HCT116 (cell line): ENCODE measurements around the gene KDM4E. TPM values are rescaled to one million over a fixed set of nuclear protein-coding genes. Genes with fewer than 3 reads are reported as not detected.

Experiments used
- ATAC-seq: fragments of 200-7000 bp; cut with Tn5 transposase; 2 replicates; pipeline ENCODE4 v1.9.1; 2020; ENCODE audit warnings: mild to moderate bottlenecking, moderate library complexity
- BruUV-seq: library from RNA; stranded (reverse); fragments of 400-500 nt; replicated peaks from 2 replicates; lab custom pipeline; 2021; lab: Mats Ljungman, UMichigan
- CTCF ChIA-PET: fragments of 300-600 bp; sonication (Branson Sonifier 250); formaldehyde crosslinking; loops from one replicate; lab custom pipeline; 2021; ENCODE audit warnings: antibody characterized with exemption; lab: Charles Lee
- POLR2A ChIA-PET: fragments of 300-600, 350-600 bp; sonication (Branson Sonifier 250); formaldehyde crosslinking; loops from one replicate; lab custom pipeline; 2021; ENCODE audit warnings: antibody characterized with exemption; lab: Charles Lee
- RAD21 ChIA-PET, 2 experiments: fragments of 300-600 bp; sonication (Branson Sonifier 250); formaldehyde crosslinking; loops; one replicate each; lab custom pipeline; 2023; ENCODE audit warnings: low total read pairs in 2 of 2; ENCODE audit not compliant: uncharacterized antibody in 2 of 2, unreplicated experiment in 2 of 2, low non-redundant PET in 1 of 2; lab: Charles Lee
- DNase-seq: peaks from one replicate; pipeline ENCODE4 v3.0.0-alpha.2; 2010; ENCODE audit warnings: low read depth, low spot score
- H2AFZ ChIP-seq: fragments of 200-600 bp; shearing (Covaris generic), sonication (generic); 2 replicates; pipeline ENCODE4 v1.6.1; 2017; ENCODE audit warnings: low read depth, mixed run types, mixed read lengths, antibody characterized with exemption, low read length; ENCODE audit not compliant: poor library complexity, severe bottlenecking
- H3K27ac ChIP-seq: 2 replicates; pipeline ENCODE4 v1.5.1; 2012; ENCODE audit warnings: low read depth, low read length
- H3K27me3 ChIP-seq: fragments of 200-600 bp; sonication (generic); 2 replicates; pipeline ENCODE4 v1.6.1; 2016; ENCODE audit warnings: mixed run types, low read length, mixed read lengths; ENCODE audit not compliant: insufficient read depth
- H3K36me3 ChIP-seq, 2 experiments: fragments of 200-500 bp in 1 of 2; fragments of 200-600 bp in 1 of 2; sonication (Bioruptor generic) in 1 of 2; sonication (generic) in 1 of 2; 2 replicates each; pipeline versions ENCODE4 v1.5.1 to v1.6.1; 2014 to 2016; ENCODE audit warnings: low read length in 2 of 2, inconsistent platforms in 1 of 2, mixed read lengths in 1 of 2, mixed run types in 1 of 2; ENCODE audit not compliant: insufficient read depth in 2 of 2, control insufficient read depth in 1 of 2
- H3K4me1 ChIP-seq, 2 experiments: fragments of 200-600 bp in 1 of 2; sonication (generic) in 1 of 2; 2 replicates each; pipeline versions ENCODE4 v1.5.1 to v1.6.1; 2012 to 2017; ENCODE audit warnings: low read length in 2 of 2, inconsistent platforms in 1 of 2, mild to moderate bottlenecking in 1 of 2, mixed read lengths in 1 of 2, mixed run types in 1 of 2, moderate library complexity in 1 of 2; ENCODE audit not compliant: insufficient read depth in 2 of 2, control insufficient read depth in 1 of 2
- H3K4me2 ChIP-seq: fragments of 200-600 bp; sonication (generic); 2 replicates; pipeline ENCODE4 v1.6.1; 2017; ENCODE audit warnings: mixed run types, low read length, mixed read lengths
- H3K4me3 ChIP-seq, 2 experiments: fragments of 200-600 bp in 1 of 2; sonication (generic) in 1 of 2; replicated peaks in 1 of 2; 2 replicates each; pipeline ENCODE4 v1.5.1; 2011 to 2016; ENCODE audit warnings: low read length in 2 of 2, control low read depth in 1 of 2, low read depth in 1 of 2, mild to moderate bottlenecking in 1 of 2, mixed read lengths in 1 of 2, mixed run types in 1 of 2
- H3K79me2 ChIP-seq: fragments of 200-600 bp; sonication (generic); 2 replicates; pipeline ENCODE4 v1.6.1; 2017; ENCODE audit warnings: mild to moderate bottlenecking, mixed run types, low read length, moderate library complexity, mixed read lengths; ENCODE audit not compliant: insufficient read depth
- H3K9ac ChIP-seq: fragments of 200-600 bp; sonication (generic); 2 replicates; pipeline ENCODE4 v1.6.1; 2016; ENCODE audit warnings: low read length, mixed read lengths
- H3K9me2 ChIP-seq: fragments of 200-600 bp; sonication (generic), shearing (Covaris generic); 2 replicates; pipeline ENCODE4 v1.6.1; 2017; ENCODE audit warnings: mixed run types, mild to moderate bottlenecking, moderate library complexity; ENCODE audit not compliant: insufficient read depth
- H3K9me3 ChIP-seq, 2 experiments: fragments of 200-500 bp in 1 of 2; fragments of 200-600 bp in 1 of 2; sonication (Bioruptor generic) in 1 of 2; sonication (generic) in 1 of 2; 2 replicates each; pipeline ENCODE4 v1.6.1; 2014 to 2017; ENCODE audit warnings: low read length in 2 of 2, mixed read lengths in 2 of 2, inconsistent platforms in 1 of 2, low read depth in 1 of 2, mild to moderate bottlenecking in 1 of 2, mixed run types in 1 of 2, moderate library complexity in 1 of 2; ENCODE audit not compliant: control insufficient read depth in 1 of 2, insufficient read depth in 1 of 2
- H4K20me1 ChIP-seq: fragments of 200-600 bp; sonication (generic), shearing (Covaris generic); 2 replicates; pipeline ENCODE4 v1.6.1; 2017; ENCODE audit warnings: mixed run types, mild to moderate bottlenecking, moderate library complexity; ENCODE audit not compliant: insufficient read depth
- CBX3 ChIP-seq: IDR thresholded peaks from 2 replicates; pipeline ENCODE4 v1.6.1; 2012; ENCODE audit warnings: low read depth
- EGR1 ChIP-seq: IDR thresholded peaks from 2 replicates; pipeline ENCODE4 v1.6.1; 2012; ENCODE audit warnings: low read depth
- EZH2phosphoT487 ChIP-seq: fragments of 200-600 bp; IDR thresholded peaks from 2 replicates; pipeline ENCODE4 v1.6.1; 2018; ENCODE audit warnings: antibody characterized with exemption, borderline replicate concordance
- POLR2A ChIP-seq: IDR thresholded peaks from 2 replicates; pipeline ENCODE4 v1.7.0; 2011; ENCODE audit warnings: borderline replicate concordance; ENCODE audit not compliant: insufficient read depth, insufficient read length; ENCODE audit errors: extremely low read depth
- RAD21 ChIP-seq: IDR thresholded peaks from 2 replicates; pipeline ENCODE4 v1.6.1; 2012; ENCODE audit warnings: low read depth, mild to moderate bottlenecking
- SRF ChIP-seq: IDR thresholded peaks from 2 replicates; pipeline ENCODE4 v1.6.1; 2012; ENCODE audit warnings: low read depth
- TCF7L2 ChIP-seq: IDR thresholded peaks from 2 replicates; pipeline ENCODE4 v1.7.0; 2011; ENCODE audit warnings: borderline replicate concordance, inconsistent platforms; ENCODE audit not compliant: insufficient read depth, insufficient read length; ENCODE audit errors: extremely low read depth
- ZBTB33 ChIP-seq: IDR thresholded peaks from 2 replicates; pipeline ENCODE4 v1.6.1; 2011; ENCODE audit warnings: mild to moderate bottlenecking, low read length, moderate library complexity; ENCODE audit not compliant: insufficient replicate concordance; ENCODE audit errors: extremely low read depth
- ZNF274 ChIP-seq: fragments of 200-500 bp; sonication (Bioruptor generic); IDR thresholded peaks from 2 replicates; pipeline ENCODE4 v1.6.1; 2014; ENCODE audit warnings: mild to moderate bottlenecking, low read depth, low read length, inconsistent platforms
- intact Hi-C: fragments of 100-400 bp; cut with micrococcal nuclease; formaldehyde crosslinking; loops from 2 replicates; pipeline ENCODE4 v1.10.0; 2022
- total RNA-seq: library from RNA; stranded (reverse); gene quantifications from one replicate; pipeline ENCODE4 v1.2.1, GENCODE V29; 2021; ENCODE audit not compliant: unreplicated experiment
- TF ChIP-seq, protein P1 (sequence below): IDR thresholded peaks from 2 replicates; pipeline ENCODE4 v1.6.1; 2012

Gene KDM4E
- total RNA-seq, 1 experiment from 2014 or later, result not detected

GRCh38 chr11:95044010-95044409 is 19.0 kb downstream of the KDM4E start:
- no peak overlapping the region for H3K4me3 ChIP-seq
- DNase-seq (no peak), ATAC-seq (no peak)
- no peaks in the 10 kb centered on the region for H3K9me3 ChIP-seq
- ChIA-PET CTCF (no interaction called here), RAD21 (no interaction called here), POLR2A (interaction anchor here (1.6 kb wide), 1 partner anchor 12 kb away, joined by 3 read pairs; no protein-coding TSS in a partner anchor)
- H3K4me1 ChIP-seq, result no peaks in the 10 kb centered on the region
- no peaks in the 10 kb centered on the region for H4K20me1 ChIP-seq
- no peak for TF ChIP-seq RAD21
- TF ChIP-seq, protein P1, sequence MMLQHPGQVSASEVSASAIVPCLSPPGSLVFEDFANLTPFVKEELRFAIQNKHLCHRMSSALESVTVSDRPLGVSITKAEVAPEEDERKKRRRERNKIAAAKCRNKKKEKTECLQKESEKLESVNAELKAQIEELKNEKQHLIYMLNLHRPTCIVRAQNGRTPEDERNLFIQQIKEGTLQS, result no peak
- TF ChIP-seq ZNF274, result no peak
- no peak for TF ChIP-seq EZH2phosphoT487
- TF ChIP-seq SRF, result no peak
- TF ChIP-seq CBX3, result no peak
- no peak for TF ChIP-seq TCF7L2
- TF ChIP-seq ZBTB33, result no peak
- no peak for TF ChIP-seq POLR2A
- TF ChIP-seq EGR1, result no peak
- no peak overlapping the region for H3K4me2 ChIP-seq
- intact Hi-C loops, result no loop called here
- H3K27ac ChIP-seq, result no peak overlapping the region
- H3K9ac ChIP-seq, result no peak overlapping the region
- BruUV-seq, result no TSS peak
- H3K36me3 ChIP-seq, result no peaks in the 10 kb centered on the region
- no peaks in the 10 kb centered on the region for H3K9me2 ChIP-seq
- no peak overlapping the region for H2AFZ ChIP-seq
- no peaks in the 10 kb centered on the region for H3K79me2 ChIP-seq
- peaks cover 16% of the 10 kb centered on the region for H3K27me3 ChIP-seq
